GM19438 (cell line): ENCODE data around the gene XPO1.

Experiments used
- ATAC-seq: cut with Tn5 transposase; IDR thresholded peaks from one replicate; pipeline ENCODE4 v1.9.1; 2021; ENCODE audit warnings: low read depth; ENCODE audit not compliant: unreplicated experiment

XPO1 gene

GRCh38 chr2:61437170-61437569 lies 101.0 kb downstream of the XPO1 start:
- no peak for ATAC-seq

- ATAC-seq, result no peak
Observed at GRCh38 chr2:61436092-61436491, 102.1 kb downstream of the XPO1 start.

GRCh38 chr2:61435291-61435690 lies 102.9 kb downstream of the XPO1 start:
- no peak for ATAC-seq

GRCh38 chr2:61434314-61434713 lies 103.8 kb downstream of the XPO1 start:
- no peak for ATAC-seq

GRCh38 chr2:61433606-61434005 lies 104.5 kb downstream of the XPO1 start:
- ATAC-seq, result no peak

- ATAC-seq, result no peak
Observed at GRCh38 chr2:61432990-61433389, 105.2 kb downstream of the XPO1 start.

GRCh38 chr2:61431345-61431744 lies 106.8 kb downstream of the XPO1 start:
- no peak for ATAC-seq
